Loucy (cell line): ENCODE results near the gene GKN2.

Experiments
- EZH2phosphoT487 ChIP-seq: fragments of 200-600 bp; IDR thresholded peaks from 2 replicates; pipeline ENCODE4 v1.6.1; 2018; ENCODE audit warnings: antibody characterized with exemption, mild to moderate bottlenecking, moderate library complexity, borderline replicate concordance
- TF ChIP-seq, protein P1 (sequence below): fragments of 200-600 bp; sonication (generic); conservative IDR thresholded peaks from 2 replicates; pipeline ENCODE4 v1.5.1; 2014; ENCODE audit warnings: mild to moderate bottlenecking, antibody characterized with exemption, low read length

GRCh38 chr2:68961380-68961779 is 8.7 kb upstream of the GKN2 start:
- TF ChIP-seq, protein P1, sequence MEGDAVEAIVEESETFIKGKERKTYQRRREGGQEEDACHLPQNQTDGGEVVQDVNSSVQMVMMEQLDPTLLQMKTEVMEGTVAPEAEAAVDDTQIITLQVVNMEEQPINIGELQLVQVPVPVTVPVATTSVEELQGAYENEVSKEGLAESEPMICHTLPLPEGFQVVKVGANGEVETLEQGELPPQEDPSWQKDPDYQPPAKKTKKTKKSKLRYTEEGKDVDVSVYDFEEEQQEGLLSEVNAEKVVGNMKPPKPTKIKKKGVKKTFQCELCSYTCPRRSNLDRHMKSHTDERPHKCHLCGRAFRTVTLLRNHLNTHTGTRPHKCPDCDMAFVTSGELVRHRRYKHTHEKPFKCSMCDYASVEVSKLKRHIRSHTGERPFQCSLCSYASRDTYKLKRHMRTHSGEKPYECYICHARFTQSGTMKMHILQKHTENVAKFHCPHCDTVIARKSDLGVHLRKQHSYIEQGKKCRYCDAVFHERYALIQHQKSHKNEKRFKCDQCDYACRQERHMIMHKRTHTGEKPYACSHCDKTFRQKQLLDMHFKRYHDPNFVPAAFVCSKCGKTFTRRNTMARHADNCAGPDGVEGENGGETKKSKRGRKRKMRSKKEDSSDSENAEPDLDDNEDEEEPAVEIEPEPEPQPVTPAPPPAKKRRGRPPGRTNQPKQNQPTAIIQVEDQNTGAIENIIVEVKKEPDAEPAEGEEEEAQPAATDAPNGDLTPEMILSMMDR, result no peak
- TF ChIP-seq EZH2phosphoT487, result no peak
